ENCODE data around the gene ARID5B.

ARID5B gene

DNA sequence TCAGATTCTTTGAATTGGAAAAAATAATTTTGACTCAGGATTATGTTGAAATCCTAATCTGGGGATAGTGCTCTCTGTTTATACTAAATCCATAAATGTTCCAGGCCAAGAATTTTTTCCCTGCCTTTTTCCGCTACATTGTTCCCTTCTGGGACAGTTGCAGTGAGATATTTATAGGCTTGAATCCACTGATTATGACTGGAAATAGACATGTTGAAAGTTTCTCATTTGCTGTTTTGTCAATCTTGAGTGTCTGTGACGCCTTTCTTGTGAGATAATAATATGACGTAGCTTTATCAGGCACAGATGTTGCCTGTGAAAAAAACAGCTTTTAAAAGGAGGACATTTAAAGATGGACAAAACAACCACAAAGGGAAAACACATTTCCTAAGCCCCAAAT lies 155.9 kb downstream of the ARID5B start:
- H3K4me3 ChIP-seq = peak overlapping the region; percentile 77
- TF ChIP-seq, protein P1, sequence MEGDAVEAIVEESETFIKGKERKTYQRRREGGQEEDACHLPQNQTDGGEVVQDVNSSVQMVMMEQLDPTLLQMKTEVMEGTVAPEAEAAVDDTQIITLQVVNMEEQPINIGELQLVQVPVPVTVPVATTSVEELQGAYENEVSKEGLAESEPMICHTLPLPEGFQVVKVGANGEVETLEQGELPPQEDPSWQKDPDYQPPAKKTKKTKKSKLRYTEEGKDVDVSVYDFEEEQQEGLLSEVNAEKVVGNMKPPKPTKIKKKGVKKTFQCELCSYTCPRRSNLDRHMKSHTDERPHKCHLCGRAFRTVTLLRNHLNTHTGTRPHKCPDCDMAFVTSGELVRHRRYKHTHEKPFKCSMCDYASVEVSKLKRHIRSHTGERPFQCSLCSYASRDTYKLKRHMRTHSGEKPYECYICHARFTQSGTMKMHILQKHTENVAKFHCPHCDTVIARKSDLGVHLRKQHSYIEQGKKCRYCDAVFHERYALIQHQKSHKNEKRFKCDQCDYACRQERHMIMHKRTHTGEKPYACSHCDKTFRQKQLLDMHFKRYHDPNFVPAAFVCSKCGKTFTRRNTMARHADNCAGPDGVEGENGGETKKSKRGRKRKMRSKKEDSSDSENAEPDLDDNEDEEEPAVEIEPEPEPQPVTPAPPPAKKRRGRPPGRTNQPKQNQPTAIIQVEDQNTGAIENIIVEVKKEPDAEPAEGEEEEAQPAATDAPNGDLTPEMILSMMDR (IDR thresholded peaks at IDR 0.05) = no peak
- peak overlapping the region; percentile 92 to 94 for H3K27ac ChIP-seq
- DNase-seq (ENCODE audit: low spot score) = no peak

DNA sequence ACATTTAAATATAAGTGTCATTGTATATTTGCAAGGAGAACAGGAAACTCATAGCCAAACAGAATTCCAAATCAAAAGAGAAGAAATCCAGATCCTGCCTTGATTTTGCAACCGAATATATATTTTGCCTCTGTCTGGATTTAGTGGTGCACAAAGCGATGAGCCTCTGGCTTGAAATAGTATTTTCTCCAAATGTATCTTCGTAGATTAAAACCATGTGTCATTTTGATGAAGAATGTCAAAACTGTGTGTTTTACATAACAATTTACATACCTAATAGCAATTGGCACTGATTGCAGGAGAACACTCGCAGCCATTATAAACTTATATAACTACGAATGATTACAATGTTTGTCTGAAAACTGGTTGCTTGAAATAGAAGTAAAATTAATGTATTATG lies 156.4 kb downstream of the ARID5B start:
- no peak for DNase-seq (ENCODE audit: low spot score)
- TF ChIP-seq, protein P1 (IDR thresholded peaks at IDR 0.05) = no peak
- H3K4me3 ChIP-seq = peak overlapping the region; percentile 77
- peak overlapping the region; percentile 92 to 94 for H3K27ac ChIP-seq

DNA sequence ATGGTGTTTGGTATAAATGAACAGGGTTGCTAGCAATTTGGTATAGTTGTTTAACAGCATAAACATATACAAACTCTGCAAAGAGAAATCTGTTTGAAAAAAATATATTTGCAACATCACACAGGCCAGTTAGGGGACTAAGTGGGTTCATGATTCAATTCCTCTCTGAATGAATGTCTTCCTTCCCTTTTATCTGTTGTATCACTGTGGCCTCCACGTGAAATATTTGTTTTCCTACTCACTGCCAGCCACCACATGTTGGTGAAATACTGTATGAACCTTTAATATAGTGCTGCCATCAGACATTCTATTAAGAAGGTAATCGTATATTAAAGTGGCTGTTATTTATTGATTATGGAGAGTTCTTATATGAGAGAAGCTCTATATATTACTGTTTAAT lies 157.0 kb downstream of the ARID5B start:
- peak overlapping the region; percentile 92 to 94 for H3K27ac ChIP-seq
- H3K4me3 ChIP-seq = peak overlapping the region; percentile 77
- DNase-seq (ENCODE audit: low spot score) = no peak
- TF ChIP-seq, protein P1 (IDR thresholded peaks at IDR 0.05) = no peak

DNA sequence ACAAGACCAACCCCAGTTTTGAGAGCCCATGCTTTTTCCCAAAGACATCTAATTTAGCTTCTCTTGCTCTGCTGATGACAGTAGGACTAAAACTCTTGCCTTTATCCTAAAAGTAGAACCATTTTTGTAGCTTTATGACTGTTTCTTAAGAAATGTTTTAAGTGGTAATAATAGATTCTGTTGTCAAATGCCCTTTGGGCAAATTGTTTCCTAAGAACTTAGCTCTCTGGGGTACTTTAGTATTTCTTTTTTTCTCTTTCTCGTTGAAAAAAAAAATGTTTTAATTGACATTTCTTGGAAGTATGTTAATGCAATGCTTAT lies 157.4 kb downstream of the ARID5B start:
- H3K4me3 ChIP-seq = peak overlapping the region; percentile 77
- peak overlapping the region; percentile 92 to 94 for H3K27ac ChIP-seq
- TF ChIP-seq, protein P1 (IDR thresholded peaks at IDR 0.05) = no peak
- DNase-seq (ENCODE audit: low spot score) = no peak

DNA sequence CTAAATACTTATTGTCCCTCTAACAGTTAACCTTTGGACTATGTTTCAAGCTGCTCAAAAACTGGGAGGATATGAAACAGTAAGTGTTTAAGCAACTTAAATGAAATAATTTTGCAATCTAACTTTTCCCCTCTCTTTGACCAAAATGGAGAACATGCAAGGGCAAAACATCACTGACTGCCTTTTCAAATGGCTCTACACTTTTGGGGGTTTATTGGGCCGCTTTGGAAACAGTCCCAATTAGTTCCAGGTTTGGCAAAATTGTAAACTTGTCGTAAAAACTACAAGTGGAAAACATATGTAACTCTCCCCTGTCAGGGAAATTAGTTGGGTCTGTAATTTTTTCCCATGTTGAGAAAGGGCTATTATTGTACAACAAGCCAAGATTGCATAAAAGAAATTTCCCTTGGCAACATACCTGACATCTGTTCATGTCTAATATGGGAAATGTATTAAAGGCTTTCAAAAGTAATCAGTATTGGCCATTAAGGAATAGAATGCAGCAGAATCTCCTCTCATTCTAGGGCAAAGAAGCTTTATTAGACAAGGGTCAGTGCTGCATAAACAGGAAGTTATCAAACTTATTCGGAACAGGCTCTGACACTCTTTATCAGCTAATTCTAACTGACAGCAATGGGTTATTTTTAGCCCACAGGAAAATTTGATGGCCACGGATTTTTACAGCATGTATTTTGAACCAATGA lies 157.9 kb downstream of the ARID5B start:
- TF ChIP-seq, protein P1 (IDR thresholded peaks at IDR 0.05) = no peak
- peak overlapping the region; percentile 92 to 94 for H3K27ac ChIP-seq
- no peak for DNase-seq (ENCODE audit: low spot score)
- H3K4me3 ChIP-seq = peak overlapping the region; percentile 77

DNA sequence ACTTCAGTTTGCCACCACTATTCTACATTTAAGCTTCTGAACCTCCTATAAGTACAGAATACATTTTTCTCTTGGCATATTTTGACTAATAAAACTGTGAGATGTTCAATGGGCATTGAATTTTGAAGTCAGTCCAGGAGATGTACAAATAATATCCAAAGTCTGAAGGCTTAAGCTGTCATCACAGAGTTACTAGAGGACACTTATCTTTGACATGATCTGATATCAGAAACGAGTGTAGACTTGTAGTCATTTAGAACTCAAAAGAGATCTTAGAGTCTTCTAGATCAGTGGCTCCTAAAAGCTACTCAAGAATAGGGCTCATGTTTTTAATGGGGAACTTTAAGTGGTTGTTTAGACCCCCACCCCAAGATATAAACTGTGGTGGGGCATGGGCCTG lies 160.5 kb downstream of the ARID5B start:
- TF ChIP-seq, protein P1 (IDR thresholded peaks at IDR 0.05) = no peak
- Histone ChIP-seq H3K4me3 (no peak overlapping the region), H3K27ac (peak overlapping the region in 1 of 2 donors; percentile 63)
- no peak for DNase-seq (ENCODE audit: low spot score)

DNA sequence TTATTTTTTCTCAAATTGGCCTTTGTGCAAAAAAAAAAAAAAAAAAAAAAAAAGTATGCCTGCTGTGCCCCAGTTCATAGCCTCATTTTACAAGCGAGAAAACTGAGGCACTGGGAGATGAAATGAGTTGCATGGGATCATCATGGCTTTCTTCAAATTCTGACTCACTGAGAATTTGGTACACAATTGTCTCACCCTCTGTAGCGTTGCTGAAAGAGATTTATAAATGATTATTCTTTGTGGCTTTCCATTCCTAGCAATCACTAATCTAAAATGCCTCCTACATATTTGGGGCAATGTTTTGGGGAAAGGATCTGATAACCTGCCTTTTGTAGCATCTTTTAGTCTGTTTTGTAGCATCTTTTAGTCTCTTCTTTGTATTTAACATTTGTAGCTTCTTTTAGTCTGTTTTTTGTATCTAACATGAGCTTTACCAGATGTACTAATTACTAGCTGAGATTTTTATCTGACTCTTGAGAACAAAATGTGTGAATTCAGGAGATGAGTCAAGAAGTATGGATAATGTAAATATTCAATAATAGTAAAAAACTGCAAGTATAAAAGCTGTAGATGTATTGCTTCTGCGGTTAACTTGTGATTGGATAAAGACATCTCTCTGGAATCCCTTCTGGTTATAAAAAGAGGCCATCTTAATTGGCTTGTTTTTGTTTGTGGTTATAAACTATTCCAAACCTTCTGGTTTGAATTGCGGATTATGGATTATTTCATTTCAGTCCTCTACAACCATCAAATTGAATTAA lies 161.4 kb downstream of the ARID5B start:
- DNase-seq (ENCODE audit: low spot score) = no peak
- Histone ChIP-seq H3K4me3 (no peak overlapping the region), H3K27ac (peak overlapping the region; percentile 72 to 81)
- TF ChIP-seq, protein P1 (IDR thresholded peaks at IDR 0.05) = no peak
